GM10266 (cell line): ENCODE data around the gene MLLT1.

Experiments used
- DNase-seq: peaks from one replicate; pipeline ENCODE4 v3.0.0; 2012; ENCODE audit errors: extremely low spot score
- CTCF ChIP-seq: IDR thresholded peaks from 2 replicates; pipeline ENCODE4 v1.5.1; 2012; ENCODE audit warnings: mild to moderate bottlenecking, low read depth; ENCODE audit not compliant: control insufficient read depth, insufficient read depth; ENCODE audit errors: missing control alignments

Gene MLLT1

GRCh38 chr19:6204212-6204611 is 75.6 kb downstream of the MLLT1 start:
- no peak for DNase-seq
- no peak for TF ChIP-seq CTCF

DNA sequence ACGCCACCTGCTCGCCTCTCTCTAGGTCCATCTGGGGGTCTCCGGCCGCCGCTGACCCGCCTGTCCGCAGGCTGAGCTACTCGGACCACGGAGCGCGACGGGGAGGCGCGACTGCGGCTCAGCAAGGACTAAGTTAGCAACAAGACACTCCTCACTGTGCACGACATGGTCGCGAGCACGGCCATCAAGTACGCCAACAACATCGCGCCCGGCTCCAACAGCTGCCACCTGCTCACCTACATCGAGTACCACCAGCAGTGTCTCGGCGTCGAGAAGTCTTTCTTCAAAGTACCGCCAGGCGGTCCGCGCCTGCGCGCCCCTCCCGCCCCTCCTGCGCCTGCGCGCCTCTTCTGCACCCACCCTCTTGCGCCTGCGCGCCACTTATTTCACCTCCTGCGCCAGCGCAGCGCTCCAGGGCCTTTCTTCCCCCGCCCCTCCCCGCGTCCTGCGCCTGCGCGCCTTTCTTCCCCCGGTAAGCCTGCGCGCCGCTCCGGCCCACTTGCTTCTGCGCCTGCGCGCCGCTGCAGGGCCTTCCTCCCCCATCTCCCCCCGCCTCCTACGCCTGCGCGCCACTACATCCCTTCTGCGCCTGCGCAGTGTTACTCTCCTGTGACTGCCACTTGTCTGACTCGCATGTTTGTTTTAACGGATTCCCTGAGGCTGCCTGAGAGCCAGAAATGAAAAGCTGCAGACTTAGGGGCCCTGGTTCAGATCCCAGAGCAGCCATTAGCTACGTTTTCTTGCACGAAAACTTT is 80.4 kb downstream of the MLLT1 start:
- DNase-seq = peak; percentile 99
- no peak for TF ChIP-seq CTCF

DNA sequence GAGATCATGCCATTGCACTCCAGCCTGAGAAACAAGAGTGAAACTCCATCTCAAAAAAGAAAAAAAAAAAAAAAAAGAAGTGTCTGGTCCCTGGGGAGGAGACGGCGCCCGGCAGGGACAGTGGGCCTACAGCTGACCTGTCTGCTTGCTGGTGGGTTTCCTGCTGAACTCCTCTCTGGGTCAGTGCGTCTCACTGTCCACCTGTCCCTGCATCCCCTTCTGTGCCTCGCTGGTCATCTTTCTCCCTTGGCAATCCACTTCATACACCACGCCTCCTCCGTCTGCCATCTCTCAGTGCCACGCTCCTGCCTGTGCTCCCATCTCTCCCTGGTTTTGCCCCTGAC is 80.9 kb downstream of the MLLT1 start:
- DNase-seq = no peak
- TF ChIP-seq CTCF = no peak

DNA sequence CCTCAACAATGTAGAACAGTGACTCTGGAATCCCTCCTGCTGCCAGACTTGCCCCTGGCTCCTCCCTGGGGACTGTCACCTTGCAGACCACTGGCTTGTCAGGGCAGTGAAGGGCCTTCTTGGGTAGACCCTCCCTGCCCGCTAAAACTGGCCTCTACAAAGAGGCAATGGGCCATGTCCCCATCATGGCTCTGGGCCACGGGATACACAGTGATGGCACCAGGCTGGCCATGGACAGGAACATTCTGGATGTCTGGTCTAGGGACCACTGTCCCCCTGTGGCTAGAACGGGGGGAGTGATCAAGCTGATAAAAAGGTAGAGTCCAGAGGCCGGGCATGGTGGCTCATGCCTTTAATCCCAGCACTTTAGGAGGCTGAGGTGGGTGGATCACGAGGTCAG is 83.4 kb downstream of the MLLT1 start:
- TF ChIP-seq CTCF = no peak
- no peak for DNase-seq

DNA sequence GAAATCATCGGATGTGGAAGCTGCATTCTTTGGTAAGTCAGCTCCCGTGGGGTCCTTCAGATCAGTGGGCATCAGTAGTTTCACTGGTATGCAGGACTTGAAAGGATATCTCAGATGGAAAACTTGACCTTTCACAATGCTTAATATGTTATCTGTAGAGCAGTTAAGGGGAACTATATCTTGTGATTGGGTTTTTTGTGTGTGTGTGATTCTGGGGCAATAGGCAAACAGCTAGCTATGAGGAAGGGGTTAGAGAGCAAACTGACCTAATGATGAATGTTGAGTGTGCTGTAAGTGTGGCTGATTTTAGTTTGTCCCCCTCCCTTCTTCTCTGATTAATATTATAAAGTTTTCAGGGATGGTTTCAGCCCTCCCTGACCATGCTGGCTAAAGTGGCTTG is 91.0 kb downstream of the MLLT1 start:
- TF ChIP-seq CTCF = no peak
- no peak for DNase-seq

- TF ChIP-seq CTCF = no peak
- no peak for DNase-seq
These were observed 92.4 kb downstream of the MLLT1 start for GRCh38 chr19:6187374-6187773.

GRCh38 chr19:6185835-6186834 is 93.6 kb downstream of the MLLT1 start:
- no peak for TF ChIP-seq CTCF
- no peak for DNase-seq
